Astrocyte (in vitro differentiated cells and primary cell): ENCODE results near the gene POU6F2. TPM values are rescaled to one million over a fixed set of nuclear protein-coding genes. Genes with fewer than 3 reads are reported as not detected.

Experiments
- DNase-seq: peaks from one replicate; pipeline ENCODE4 v3.0.0-alpha.2; 2010; ENCODE audit warnings: low read depth
- FAIRE-seq: peaks from 2 replicates; lab custom pipeline; 2011; peaks lifted over from hg19 to GRCh38; lab: Jason Lieb, UNC
- H2AFZ ChIP-seq: 2 replicates; pipeline ENCODE4 v1.6.0; 2012; ENCODE audit warnings: low read depth, low read length, inconsistent platforms
- H3K27ac ChIP-seq: 2 replicates; pipeline ENCODE4 v1.5.1; 2011; ENCODE audit warnings: low read depth, low read length, inconsistent platforms
- H3K27me3 ChIP-seq: 2 replicates; pipeline ENCODE4 v1.6.0; 2011; ENCODE audit warnings: low read length, inconsistent platforms; ENCODE audit not compliant: insufficient read depth
- H3K36me3 ChIP-seq: 2 replicates; pipeline ENCODE4 v1.5.1; 2011; ENCODE audit warnings: low read length, inconsistent platforms; ENCODE audit not compliant: insufficient read depth
- H3K4me1 ChIP-seq: 2 replicates; pipeline ENCODE4 v1.5.1; 2011; ENCODE audit warnings: low read length, inconsistent platforms; ENCODE audit not compliant: insufficient read depth
- H3K4me2 ChIP-seq: 2 replicates; pipeline ENCODE4 v1.6.0; 2012; ENCODE audit warnings: low read length, inconsistent platforms
- H3K4me3 ChIP-seq: 2 replicates; pipeline ENCODE4 v1.5.1; 2011; ENCODE audit warnings: low read depth, mild to moderate bottlenecking, low read length, inconsistent platforms; ENCODE audit not compliant: insufficient read depth
- H3K79me2 ChIP-seq: 2 replicates; pipeline ENCODE4 v1.6.0; 2012; ENCODE audit warnings: mild to moderate bottlenecking, low read length, inconsistent platforms; ENCODE audit not compliant: insufficient read depth
- H3K9ac ChIP-seq: 2 replicates; pipeline ENCODE4 v1.6.0; 2012; ENCODE audit warnings: mild to moderate bottlenecking, low read length, inconsistent platforms
- H3K9me3 ChIP-seq: 2 replicates; pipeline ENCODE4 v1.5.1; 2012; ENCODE audit warnings: low read depth, mild to moderate bottlenecking, low read length, inconsistent platforms; ENCODE audit not compliant: insufficient read depth
- H4K20me1 ChIP-seq: 2 replicates; pipeline ENCODE4 v1.6.0; 2012; ENCODE audit warnings: low read length, inconsistent platforms; ENCODE audit not compliant: insufficient read depth
- H3K27ac Mint-ChIP-seq: one replicate; pipeline ENCODE4 v1.8.0; 2021; ENCODE audit warnings: mild to moderate bottlenecking, mixed read lengths; ENCODE audit not compliant: unreplicated experiment
- H3K27me3 Mint-ChIP-seq: one replicate; pipeline ENCODE4 v1.8.0; 2021; ENCODE audit warnings: low read depth, mixed read lengths; ENCODE audit not compliant: unreplicated experiment
- H3K36me3 Mint-ChIP-seq: one replicate; pipeline ENCODE4 v1.8.0; 2021; ENCODE audit warnings: low read depth, mixed read lengths; ENCODE audit not compliant: unreplicated experiment
- H3K4me1 Mint-ChIP-seq: one replicate; pipeline ENCODE4 v1.8.0; 2021; ENCODE audit warnings: low read depth, mixed read lengths; ENCODE audit not compliant: unreplicated experiment
- H3K4me3 Mint-ChIP-seq: one replicate; pipeline ENCODE4 v1.8.0; 2021; ENCODE audit warnings: mild to moderate bottlenecking, moderate library complexity, mixed read lengths; ENCODE audit not compliant: unreplicated experiment
- H3K9me3 Mint-ChIP-seq: one replicate; pipeline ENCODE4 v1.8.0; 2021; ENCODE audit warnings: mild to moderate bottlenecking, mixed read lengths; ENCODE audit not compliant: unreplicated experiment
- EZH2 ChIP-seq: IDR thresholded peaks from 2 replicates; pipeline ENCODE4 v1.6.1; 2012; ENCODE audit warnings: mild to moderate bottlenecking, low read length, inconsistent platforms; ENCODE audit not compliant: insufficient read depth
- total RNA-seq: library from RNA; stranded (reverse); gene quantifications from 2 replicates; pipeline ENCODE4 v1.2.1, GENCODE V29; 2021
- TF ChIP-seq, protein P1 (sequence below): IDR thresholded peaks from 2 replicates; pipeline ENCODE4 v1.5.1; 2011; ENCODE audit warnings: low read depth, mild to moderate bottlenecking, inconsistent platforms, low read length, moderate library complexity; ENCODE audit not compliant: insufficient read depth

The POU6F2 gene
- total RNA-seq, 1 donor from 2014 or later, result 0.45 TPM

DNA sequence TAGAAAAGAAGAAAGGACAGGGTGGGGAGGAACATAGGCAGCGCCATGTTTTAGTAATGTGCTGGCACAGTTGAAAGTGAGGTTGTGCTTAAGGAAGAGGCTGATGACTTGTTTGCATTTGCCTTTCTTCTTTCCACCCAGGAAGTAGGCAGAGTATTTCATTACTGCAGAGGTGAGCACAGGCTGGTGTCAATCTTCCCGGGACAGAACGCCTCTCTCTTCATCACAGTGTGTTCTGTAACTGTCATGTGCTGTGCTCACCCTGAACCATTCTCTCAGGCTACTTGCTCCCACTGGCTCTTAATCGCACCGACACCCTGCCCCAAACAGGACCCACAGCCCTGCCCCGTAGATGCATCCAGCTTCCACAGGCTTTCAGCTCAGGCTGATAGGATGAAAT is 452.7 kb downstream of the POU6F2 start:
- Histone ChIP-seq H3K9me3 (no peaks in the 10 kb centered on the region), H3K4me1 (peaks cover 3% of the 10 kb centered on the region), H3K27ac (no peak overlapping the region), H3K4me2 (no peak overlapping the region), H4K20me1 (no peaks in the 10 kb centered on the region), H3K27me3 (no peaks in the 10 kb centered on the region), H2AFZ (no peak overlapping the region), H3K9ac (no peak overlapping the region), H3K36me3 (no peaks in the 10 kb centered on the region), H3K79me2 (no peaks in the 10 kb centered on the region), H3K4me3 (no peak overlapping the region)
- DNase-seq (no peak), FAIRE-seq (no peak)
- peaks cover 2% of the 10 kb centered on the region for H3K9me3 Mint-ChIP-seq
- TF ChIP-seq, protein P1, sequence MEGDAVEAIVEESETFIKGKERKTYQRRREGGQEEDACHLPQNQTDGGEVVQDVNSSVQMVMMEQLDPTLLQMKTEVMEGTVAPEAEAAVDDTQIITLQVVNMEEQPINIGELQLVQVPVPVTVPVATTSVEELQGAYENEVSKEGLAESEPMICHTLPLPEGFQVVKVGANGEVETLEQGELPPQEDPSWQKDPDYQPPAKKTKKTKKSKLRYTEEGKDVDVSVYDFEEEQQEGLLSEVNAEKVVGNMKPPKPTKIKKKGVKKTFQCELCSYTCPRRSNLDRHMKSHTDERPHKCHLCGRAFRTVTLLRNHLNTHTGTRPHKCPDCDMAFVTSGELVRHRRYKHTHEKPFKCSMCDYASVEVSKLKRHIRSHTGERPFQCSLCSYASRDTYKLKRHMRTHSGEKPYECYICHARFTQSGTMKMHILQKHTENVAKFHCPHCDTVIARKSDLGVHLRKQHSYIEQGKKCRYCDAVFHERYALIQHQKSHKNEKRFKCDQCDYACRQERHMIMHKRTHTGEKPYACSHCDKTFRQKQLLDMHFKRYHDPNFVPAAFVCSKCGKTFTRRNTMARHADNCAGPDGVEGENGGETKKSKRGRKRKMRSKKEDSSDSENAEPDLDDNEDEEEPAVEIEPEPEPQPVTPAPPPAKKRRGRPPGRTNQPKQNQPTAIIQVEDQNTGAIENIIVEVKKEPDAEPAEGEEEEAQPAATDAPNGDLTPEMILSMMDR, result no peak
- no peak for TF ChIP-seq EZH2
- no peaks in the 10 kb centered on the region for H3K36me3 Mint-ChIP-seq
- H3K27me3 Mint-ChIP-seq, result no peaks in the 10 kb centered on the region
- no peak overlapping the region for H3K27ac Mint-ChIP-seq
- peaks cover 30% of the 10 kb centered on the region for H3K4me1 Mint-ChIP-seq
- no peak overlapping the region for H3K4me3 Mint-ChIP-seq

DNA sequence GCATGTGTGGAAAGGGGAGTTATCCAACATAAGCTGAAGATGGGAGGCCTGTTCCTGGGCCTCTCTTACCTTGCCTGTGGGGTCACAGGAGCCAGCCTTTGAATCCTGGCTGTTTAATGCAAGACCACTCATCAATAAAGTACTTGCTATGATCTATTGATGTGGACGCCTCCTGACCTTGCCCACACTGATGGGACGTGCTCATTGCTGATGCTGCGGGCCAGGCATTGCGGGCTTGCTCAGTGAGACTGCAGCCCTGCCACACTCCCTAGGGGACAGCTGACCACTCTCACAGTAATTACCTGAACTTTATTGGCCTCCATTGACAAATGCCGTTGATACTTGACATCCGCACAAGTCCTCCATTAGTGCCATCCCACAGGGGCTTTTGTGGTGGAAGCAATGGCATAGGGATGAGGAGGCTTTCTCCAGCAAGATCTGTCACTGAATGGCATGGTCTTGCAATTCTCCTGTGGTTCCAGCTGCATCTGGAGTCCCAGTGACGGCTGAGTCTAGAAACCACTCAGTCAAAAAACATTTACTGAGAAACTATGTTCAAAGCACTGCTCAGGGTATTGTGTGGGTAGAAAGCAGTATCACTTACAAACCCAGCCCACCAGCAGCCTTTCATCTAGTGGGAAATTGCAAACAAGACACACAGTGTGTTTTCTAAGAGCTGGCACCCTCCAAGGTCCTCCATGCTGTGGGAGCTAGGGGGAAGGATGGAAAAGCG is 453.4 kb downstream of the POU6F2 start:
- Histone ChIP-seq H3K27me3 (no peaks in the 10 kb centered on the region), H3K27ac (no peak overlapping the region), H2AFZ (no peak overlapping the region), H3K4me1 (peaks cover 3% of the 10 kb centered on the region), H3K4me3 (no peak overlapping the region), H4K20me1 (no peaks in the 10 kb centered on the region), H3K79me2 (no peaks in the 10 kb centered on the region), H3K9ac (no peak overlapping the region), H3K4me2 (no peak overlapping the region), H3K36me3 (no peaks in the 10 kb centered on the region), H3K9me3 (no peaks in the 10 kb centered on the region)
- Mint-ChIP-seq H3K4me3 (no peak overlapping the region), H3K27ac (peak overlapping the region; percentile 55), H3K27me3 (no peaks in the 10 kb centered on the region), H3K9me3 (peaks cover 2% of the 10 kb centered on the region), H3K4me1 (peaks cover 30% of the 10 kb centered on the region), H3K36me3 (no peaks in the 10 kb centered on the region)
- TF ChIP-seq, protein P1, result no peak
- no peak for TF ChIP-seq EZH2
- FAIRE-seq (no peak), DNase-seq (no peak)

DNA sequence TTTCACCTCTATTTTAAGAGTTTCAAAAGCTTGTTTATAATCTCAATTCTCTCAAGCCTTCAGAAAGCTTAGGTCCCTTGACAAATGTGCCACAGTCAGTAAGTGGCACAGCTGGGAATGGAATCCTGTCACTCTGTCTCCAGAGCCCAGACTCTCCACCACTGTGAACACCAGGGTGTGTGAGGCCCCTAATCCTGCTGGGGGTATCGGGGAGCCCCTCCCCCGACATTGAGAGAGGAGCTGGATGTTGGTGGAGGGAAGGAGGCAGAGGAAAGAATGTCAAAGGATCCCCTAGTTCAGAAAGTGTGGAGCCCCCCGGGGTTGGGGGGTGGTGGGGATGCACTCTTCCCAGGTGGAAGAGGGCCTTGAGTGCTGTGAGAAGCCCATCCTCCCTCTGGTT is 454.7 kb downstream of the POU6F2 start:
- H3K79me2 ChIP-seq, result no peaks in the 10 kb centered on the region
- no peak for DNase-seq

More for the DNA sequence above, 454.7 kb downstream of the POU6F2 start:
- Mint-ChIP-seq H3K27ac (no peak overlapping the region), H3K9me3 (peaks cover 2% of the 10 kb centered on the region), H3K4me1 (peaks cover 29% of the 10 kb centered on the region), H3K36me3 (no peaks in the 10 kb centered on the region), H3K27me3 (no peaks in the 10 kb centered on the region), H3K4me3 (no peak overlapping the region)
- Histone ChIP-seq H3K4me3 (no peak overlapping the region), H3K9ac (no peak overlapping the region), H4K20me1 (no peaks in the 10 kb centered on the region), H3K27ac (no peak overlapping the region), H3K9me3 (no peaks in the 10 kb centered on the region), H3K36me3 (no peaks in the 10 kb centered on the region), H3K27me3 (no peaks in the 10 kb centered on the region), H3K4me1 (peaks cover 3% of the 10 kb centered on the region), H2AFZ (no peak overlapping the region), H3K4me2 (no peak overlapping the region)
- FAIRE-seq, result no peak
- TF ChIP-seq EZH2, result no peak
- TF ChIP-seq, protein P1, result no peak
